IMR-90 (cell line): ENCODE measurements around the gene CHST3.

Experiments
- ELK1 ChIP-seq: fragments of 150-350 bp; IDR thresholded peaks from 2 replicates; pipeline ENCODE4 v1.6.1; 2016; ENCODE audit warnings: low read depth, mild to moderate bottlenecking, low read length, moderate library complexity, borderline replicate concordance
- FOS ChIP-seq: fragments of 150-350 bp; IDR thresholded peaks from 2 replicates; pipeline ENCODE4 v1.6.1; 2016; ENCODE audit warnings: low read depth, low read length
- MAZ ChIP-seq: IDR thresholded peaks from 2 replicates; pipeline ENCODE4 v1.6.1; 2012; ENCODE audit warnings: low read depth, mild to moderate bottlenecking, low read length, improper control_type of control experiment, moderate library complexity, borderline replicate concordance
- MXI1 ChIP-seq: IDR thresholded peaks from 2 replicates; pipeline ENCODE4 v1.6.1; 2012; ENCODE audit warnings: low read depth, mild to moderate bottlenecking, low read length, moderate library complexity, borderline replicate concordance
- POLR2A ChIP-seq: IDR thresholded peaks from 2 replicates; pipeline ENCODE4 v1.6.1; 2012; ENCODE audit warnings: mild to moderate bottlenecking, low read depth, low read length
- RAD21 ChIP-seq: IDR thresholded peaks from 2 replicates; pipeline ENCODE4 v1.6.1; 2012; ENCODE audit warnings: low read length, improper control_type of control experiment
- RFX5 ChIP-seq: IDR thresholded peaks from 2 replicates; pipeline ENCODE4 v1.8.0; 2012; ENCODE audit warnings: low read depth, mild to moderate bottlenecking, low read length, moderate library complexity
- TF ChIP-seq, protein P1 (sequence below): conservative IDR thresholded peaks from 2 replicates; pipeline ENCODE4 v1.5.1; 2012; ENCODE audit warnings: mild to moderate bottlenecking, low read depth, low read length, improper control_type of control experiment

DNA sequence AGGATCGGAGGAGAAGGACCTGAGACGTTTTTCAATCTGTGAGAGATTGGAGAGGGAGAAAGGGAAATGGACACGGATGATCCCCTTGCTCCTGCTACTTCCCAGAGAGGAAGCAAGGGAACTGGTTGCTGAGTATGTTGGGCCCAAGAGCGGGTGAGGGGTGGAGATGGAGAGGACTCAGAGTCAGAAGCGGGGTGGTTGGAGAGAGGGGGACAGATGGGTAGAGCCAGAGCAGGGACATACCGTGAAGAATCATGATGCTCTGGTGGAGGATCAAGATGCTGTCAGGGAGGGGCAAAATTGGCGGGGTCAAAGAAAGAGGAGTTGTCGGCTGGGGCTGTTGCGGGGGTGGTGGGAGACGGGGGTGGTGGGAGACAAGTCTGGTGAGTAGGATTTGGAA, 2.4 kb upstream of the CHST3 start:
- TF ChIP-seq, protein P1, sequence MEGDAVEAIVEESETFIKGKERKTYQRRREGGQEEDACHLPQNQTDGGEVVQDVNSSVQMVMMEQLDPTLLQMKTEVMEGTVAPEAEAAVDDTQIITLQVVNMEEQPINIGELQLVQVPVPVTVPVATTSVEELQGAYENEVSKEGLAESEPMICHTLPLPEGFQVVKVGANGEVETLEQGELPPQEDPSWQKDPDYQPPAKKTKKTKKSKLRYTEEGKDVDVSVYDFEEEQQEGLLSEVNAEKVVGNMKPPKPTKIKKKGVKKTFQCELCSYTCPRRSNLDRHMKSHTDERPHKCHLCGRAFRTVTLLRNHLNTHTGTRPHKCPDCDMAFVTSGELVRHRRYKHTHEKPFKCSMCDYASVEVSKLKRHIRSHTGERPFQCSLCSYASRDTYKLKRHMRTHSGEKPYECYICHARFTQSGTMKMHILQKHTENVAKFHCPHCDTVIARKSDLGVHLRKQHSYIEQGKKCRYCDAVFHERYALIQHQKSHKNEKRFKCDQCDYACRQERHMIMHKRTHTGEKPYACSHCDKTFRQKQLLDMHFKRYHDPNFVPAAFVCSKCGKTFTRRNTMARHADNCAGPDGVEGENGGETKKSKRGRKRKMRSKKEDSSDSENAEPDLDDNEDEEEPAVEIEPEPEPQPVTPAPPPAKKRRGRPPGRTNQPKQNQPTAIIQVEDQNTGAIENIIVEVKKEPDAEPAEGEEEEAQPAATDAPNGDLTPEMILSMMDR, result no peak
- TF ChIP-seq POLR2A (no peak), RAD21 (no peak), RFX5 (no peak), FOS (no peak), MXI1 (no peak), MAZ (no peak), ELK1 (no peak)
